HepG2 (cell line): ENCODE results near the gene GGTA1.

Experiments
- ARNT ChIP-seq: fragments of 450-650 bp; IDR thresholded peaks from 2 replicates; pipeline ENCODE4 v1.6.1; 2017
- BHLHE40 ChIP-seq: IDR thresholded peaks from 2 replicates; pipeline ENCODE4 v1.6.1; 2011; ENCODE audit warnings: low read length, improper control_type of control experiment
- BRCA1 ChIP-seq: sonication (generic); formaldehyde crosslinking; IDR thresholded peaks from 2 replicates; pipeline ENCODE4 v1.4.0; 2020; ENCODE audit warnings: missing genetic modification reagents
- FOSL2 ChIP-seq: sonication (generic); formaldehyde crosslinking; IDR thresholded peaks from 2 replicates; pipeline ENCODE4 v1.4.0; 2020; ENCODE audit warnings: missing genetic modification reagents
- HNF4A ChIP-seq: sonication (generic); formaldehyde crosslinking; IDR thresholded peaks from 2 replicates; pipeline ENCODE4 v1.4.0; 2020; ENCODE audit warnings: missing genetic modification reagents
- KDM1A ChIP-seq: IDR thresholded peaks from 2 replicates; pipeline ENCODE4 v1.6.1; 2016; ENCODE audit warnings: missing compliant biosample characterization
- KLF16 ChIP-seq, 2 experiments: sonication (generic) in 1 of 2; formaldehyde crosslinking in 1 of 2; IDR thresholded peaks; 2 replicates each; pipeline versions ENCODE4 v1.6.1 to v1.8.0; 2016 to 2023; ENCODE audit warnings: missing genetic modification reagents in 2 of 2, missing compliant biosample characterization in 1 of 2
- NCOA5 ChIP-seq: sonication (generic); formaldehyde crosslinking; IDR thresholded peaks from 2 replicates; pipeline ENCODE4 v1.4.0; 2020; ENCODE audit warnings: missing genetic modification reagents
- PHF5A ChIP-seq: IDR thresholded peaks from one replicate; pipeline ENCODE4 v1.6.1; 2018; ENCODE audit warnings: low read depth, missing genetic modification reagents; ENCODE audit not compliant: unreplicated experiment
- POLR2AphosphoS5 ChIP-seq: IDR thresholded peaks from 2 replicates; pipeline ENCODE4 v1.6.1; 2012; ENCODE audit warnings: low read depth, low read length
- RAD21 ChIP-seq: fragments of 450-650 bp; formaldehyde crosslinking; IDR thresholded peaks from 2 replicates; pipeline ENCODE4 v1.5.0; 2020; ENCODE audit warnings: mild to moderate bottlenecking
- TRIM24 ChIP-seq: sonication (generic); formaldehyde crosslinking; IDR thresholded peaks from 2 replicates; pipeline ENCODE4 v1.8.0; 2022; ENCODE audit warnings: mild to moderate bottlenecking, missing genetic modification reagents
- ZNF609 ChIP-seq: sonication (generic); formaldehyde crosslinking; IDR thresholded peaks from 2 replicates; pipeline ENCODE4 v1.4.0; 2020; ENCODE audit warnings: mild to moderate bottlenecking, missing genetic modification reagents, borderline replicate concordance
- TF ChIP-seq, protein P1 (sequence below): sonication (generic); formaldehyde crosslinking; IDR thresholded peaks from 2 replicates; pipeline ENCODE4 v1.5.0; 2020; ENCODE audit warnings: mild to moderate bottlenecking, missing genetic modification reagents, moderate library complexity

DNA sequence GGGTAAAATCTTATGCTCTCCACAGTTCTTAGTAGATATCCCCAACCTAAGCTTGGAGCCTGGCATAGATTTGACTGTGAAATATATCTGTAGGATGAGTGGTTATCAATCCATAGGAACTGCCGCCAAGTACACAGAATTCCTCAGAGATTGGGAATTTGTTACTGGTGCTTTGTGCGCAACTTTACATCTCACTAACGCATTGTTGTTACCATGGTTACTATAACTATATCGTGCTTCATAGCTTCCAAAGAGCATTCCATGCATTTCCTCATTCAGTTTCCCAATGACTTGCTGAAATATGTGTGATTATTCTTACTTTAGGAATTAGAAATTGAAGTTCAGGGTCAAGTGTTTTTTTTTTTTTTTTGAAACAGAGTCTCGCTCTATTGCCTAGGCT is 9.5 kb upstream of the GGTA1 start:
- TF ChIP-seq ARNT (no peak), FOSL2 (no peak), PHF5A (no peak), KDM1A (CRISPR knock-in tag) (no peak), BRCA1 (CRISPR knock-in tag) (no peak), KLF16 (CRISPR knock-in tag; IDR thresholded peaks at IDR 0.05) (no peak), BHLHE40 (no peak), TRIM24 (no peak), RAD21 (no peak), NCOA5 (CRISPR knock-in tag) (no peak), ZNF609 (CRISPR knock-in tag) (no peak), POLR2AphosphoS5 (no peak), HNF4A (CRISPR knock-in tag) (no peak)
- TF ChIP-seq, protein P1, sequence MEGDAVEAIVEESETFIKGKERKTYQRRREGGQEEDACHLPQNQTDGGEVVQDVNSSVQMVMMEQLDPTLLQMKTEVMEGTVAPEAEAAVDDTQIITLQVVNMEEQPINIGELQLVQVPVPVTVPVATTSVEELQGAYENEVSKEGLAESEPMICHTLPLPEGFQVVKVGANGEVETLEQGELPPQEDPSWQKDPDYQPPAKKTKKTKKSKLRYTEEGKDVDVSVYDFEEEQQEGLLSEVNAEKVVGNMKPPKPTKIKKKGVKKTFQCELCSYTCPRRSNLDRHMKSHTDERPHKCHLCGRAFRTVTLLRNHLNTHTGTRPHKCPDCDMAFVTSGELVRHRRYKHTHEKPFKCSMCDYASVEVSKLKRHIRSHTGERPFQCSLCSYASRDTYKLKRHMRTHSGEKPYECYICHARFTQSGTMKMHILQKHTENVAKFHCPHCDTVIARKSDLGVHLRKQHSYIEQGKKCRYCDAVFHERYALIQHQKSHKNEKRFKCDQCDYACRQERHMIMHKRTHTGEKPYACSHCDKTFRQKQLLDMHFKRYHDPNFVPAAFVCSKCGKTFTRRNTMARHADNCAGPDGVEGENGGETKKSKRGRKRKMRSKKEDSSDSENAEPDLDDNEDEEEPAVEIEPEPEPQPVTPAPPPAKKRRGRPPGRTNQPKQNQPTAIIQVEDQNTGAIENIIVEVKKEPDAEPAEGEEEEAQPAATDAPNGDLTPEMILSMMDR (CRISPR knock-in tag) = no peak
